Activated B cell treated with CpG ODN at 0.5 μM for 24 hours (primary cell): ENCODE measurements around the gene KDM3B. TPM values are rescaled to one million over a fixed set of nuclear protein-coding genes. Genes with fewer than 3 reads are reported as not detected.
"Not testable (repeated sequence)": the region's sequence is repeated elsewhere in the genome, so short reads cannot be mapped to it uniquely, and the experiment has no call there.

Experiments
- ATAC-seq: fragments of 200-7000 bp; cut with Tn5 transposase; one replicate; pipeline ENCODE4 v1.10.0; 2021; ENCODE audit warnings: low read depth, mild to moderate bottlenecking, moderate library complexity
- CTCF ChIA-PET: fragments of 350-600 bp; sonication (Branson Sonifier 250); formaldehyde crosslinking; loops from one replicate; lab custom pipeline; 2021; ENCODE audit warnings: antibody characterized with exemption; lab: Charles Lee
- POLR2A ChIA-PET: fragments of 350-600 bp; sonication (Branson Sonifier 250); formaldehyde crosslinking; loops from one replicate; lab custom pipeline; 2021; ENCODE audit warnings: antibody characterized with exemption; lab: Charles Lee
- DNase-seq: peaks from one replicate; pipeline ENCODE4 v3.0.0; 2022
- H3K27ac Mint-ChIP-seq: one replicate; pipeline ENCODE4 v1.8.0; 2020; ENCODE audit warnings: mixed read lengths
- H3K27me3 Mint-ChIP-seq: one replicate; pipeline ENCODE4 v1.8.0; 2021; ENCODE audit warnings: mixed read lengths
- H3K36me3 Mint-ChIP-seq: one replicate; pipeline ENCODE4 v1.8.0; 2021; ENCODE audit warnings: low read depth, mixed read lengths
- H3K4me1 Mint-ChIP-seq: one replicate; pipeline ENCODE4 v1.8.0; 2021; ENCODE audit warnings: mixed read lengths
- H3K4me3 Mint-ChIP-seq: one replicate; pipeline ENCODE4 v1.8.0; 2020; ENCODE audit warnings: mild to moderate bottlenecking, mixed read lengths
- H3K9me3 Mint-ChIP-seq: one replicate; pipeline ENCODE4 v1.8.0; 2020; ENCODE audit warnings: mixed read lengths
- intact Hi-C: fragments of 100-400 bp; cut with micrococcal nuclease; formaldehyde crosslinking; loops from one replicate; pipeline ENCODE4 v1.15.1; 2024
- total RNA-seq: library from RNA; stranded (reverse); gene quantifications from 2 replicates; pipeline ENCODE4 v1.2.3, GENCODE V29; 2022
- TF ChIP-seq, protein P1 (sequence below): fragments of 200-600 bp; IDR thresholded peaks from one replicate; pipeline ENCODE4 v1.8.0; 2022; ENCODE audit warnings: antibody characterized with exemption, mild to moderate bottlenecking

KDM3B gene
- total RNA-seq, 1 donor from 2014 or later: 94.0 TPM

DNA sequence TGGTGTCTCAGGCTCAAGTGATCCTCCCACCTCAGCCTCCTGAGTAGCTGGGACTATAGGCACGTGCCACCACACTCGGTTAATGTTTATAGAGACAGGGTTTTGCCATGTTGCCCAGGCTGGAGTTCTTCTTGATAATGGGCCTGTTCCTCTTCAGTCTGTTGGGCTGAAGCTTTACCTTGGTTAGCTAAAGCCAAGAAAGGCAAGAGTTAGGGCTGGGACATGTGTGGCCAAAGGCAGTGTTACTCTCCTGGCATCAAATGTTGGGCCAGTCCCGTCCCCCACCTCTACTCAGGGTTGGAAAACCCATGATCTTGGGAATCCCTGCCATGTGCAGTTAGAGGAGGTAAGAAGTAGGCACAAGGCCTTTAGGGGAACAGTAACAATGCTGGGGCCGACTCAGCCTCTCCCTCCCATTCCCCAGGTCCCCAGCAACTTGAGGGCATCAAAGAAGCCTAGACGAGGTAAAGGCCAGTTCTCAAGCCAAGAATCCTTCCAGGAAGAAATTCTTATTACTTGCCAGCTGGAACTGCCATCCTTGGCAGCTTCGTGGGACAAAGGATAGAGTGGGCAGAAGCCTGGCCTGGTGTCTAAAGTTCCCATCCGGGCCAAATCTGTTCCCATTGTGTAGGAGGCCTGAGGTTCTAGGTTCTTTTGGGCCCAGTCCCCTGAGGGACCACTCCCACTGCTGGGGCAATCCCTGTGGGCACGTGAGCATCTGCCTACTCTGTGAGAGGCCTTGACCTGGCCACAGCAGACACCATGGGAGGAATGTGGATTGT, 117.2 kb downstream of the KDM3B start:
- intact Hi-C loops: loop anchor here (5.0 to 10.0 kb wide), 3 partner anchors 805 to 1833 kb away; partner anchors contain the start of genes PFDN1 and SPATA24
- ATAC-seq: no peak
- DNase-seq: no peak
- no peak overlapping the region for H3K27ac Mint-ChIP-seq
- H3K36me3 Mint-ChIP-seq: peaks cover 13% of the 10 kb centered on the region
- ChIA-PET POLR2A (no interaction called here), CTCF (no interaction called here)
- TF ChIP-seq, protein P1, sequence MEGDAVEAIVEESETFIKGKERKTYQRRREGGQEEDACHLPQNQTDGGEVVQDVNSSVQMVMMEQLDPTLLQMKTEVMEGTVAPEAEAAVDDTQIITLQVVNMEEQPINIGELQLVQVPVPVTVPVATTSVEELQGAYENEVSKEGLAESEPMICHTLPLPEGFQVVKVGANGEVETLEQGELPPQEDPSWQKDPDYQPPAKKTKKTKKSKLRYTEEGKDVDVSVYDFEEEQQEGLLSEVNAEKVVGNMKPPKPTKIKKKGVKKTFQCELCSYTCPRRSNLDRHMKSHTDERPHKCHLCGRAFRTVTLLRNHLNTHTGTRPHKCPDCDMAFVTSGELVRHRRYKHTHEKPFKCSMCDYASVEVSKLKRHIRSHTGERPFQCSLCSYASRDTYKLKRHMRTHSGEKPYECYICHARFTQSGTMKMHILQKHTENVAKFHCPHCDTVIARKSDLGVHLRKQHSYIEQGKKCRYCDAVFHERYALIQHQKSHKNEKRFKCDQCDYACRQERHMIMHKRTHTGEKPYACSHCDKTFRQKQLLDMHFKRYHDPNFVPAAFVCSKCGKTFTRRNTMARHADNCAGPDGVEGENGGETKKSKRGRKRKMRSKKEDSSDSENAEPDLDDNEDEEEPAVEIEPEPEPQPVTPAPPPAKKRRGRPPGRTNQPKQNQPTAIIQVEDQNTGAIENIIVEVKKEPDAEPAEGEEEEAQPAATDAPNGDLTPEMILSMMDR: no peak
- peaks cover 24% of the 10 kb centered on the region for H3K4me1 Mint-ChIP-seq
- no peak overlapping the region for H3K4me3 Mint-ChIP-seq
- H3K27me3 Mint-ChIP-seq: no peaks in the 10 kb centered on the region
- no peaks in the 10 kb centered on the region for H3K9me3 Mint-ChIP-seq

DNA sequence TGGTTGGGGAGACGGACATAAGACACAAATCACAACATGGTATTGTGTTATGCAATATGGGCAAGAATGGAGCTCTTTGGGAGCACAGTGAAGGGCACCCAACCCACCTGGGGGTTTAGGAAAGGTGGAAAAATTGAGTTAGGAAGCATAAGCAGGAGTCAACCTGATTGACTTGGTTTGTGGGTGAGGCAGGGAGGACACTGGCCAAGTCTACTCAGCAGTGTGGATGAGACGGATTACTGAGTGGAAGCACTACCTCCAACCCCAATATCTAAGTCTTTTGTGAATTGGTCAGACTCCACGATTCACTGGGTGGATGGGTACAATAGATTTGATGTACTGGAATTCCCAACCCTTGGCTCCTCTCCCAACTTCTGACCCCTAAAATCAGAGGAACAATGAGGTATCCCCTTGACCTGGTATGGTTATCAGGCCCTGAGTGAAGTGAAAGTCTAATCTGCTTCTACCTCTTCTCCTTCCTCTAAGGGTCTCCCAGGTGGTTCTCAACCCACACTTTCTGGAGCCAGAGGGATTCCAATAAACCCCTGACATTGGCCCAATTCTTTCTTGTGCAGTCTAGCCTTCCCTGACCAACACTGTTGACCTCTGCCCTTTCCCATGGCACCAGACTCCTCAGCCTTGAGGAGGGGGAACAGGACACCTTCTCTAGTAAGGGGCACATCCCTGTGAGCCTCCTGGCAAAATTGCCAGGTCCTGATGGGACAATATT, 118.0 kb downstream of the KDM3B start:
- ATAC-seq: no peak
- Mint-ChIP-seq H3K9me3 (no peaks in the 10 kb centered on the region), H3K27ac (no peak overlapping the region), H3K4me1 (peaks cover 22% of the 10 kb centered on the region), H3K36me3 (peaks cover 13% of the 10 kb centered on the region), H3K27me3 (peaks cover 4% of the 10 kb centered on the region), H3K4me3 (no peak overlapping the region)
- intact Hi-C loops: no loop called here
- CTCF ChIA-PET: no interaction called here
- POLR2A ChIA-PET: no interaction called here
- TF ChIP-seq, protein P1: no peak
- DNase-seq: no peak

GRCh38 chr5:138471052-138471361, 118.5 kb downstream of the KDM3B start:
- peaks cover 13% of the 10 kb centered on the region for H3K36me3 Mint-ChIP-seq
- ChIA-PET CTCF (no interaction called here), POLR2A (no interaction called here)
- H3K27ac Mint-ChIP-seq: no peak overlapping the region
- TF ChIP-seq, protein P1: no peak
- DNase-seq (no peak), ATAC-seq (no peak)
- intact Hi-C loops: no loop called here
- no peaks in the 10 kb centered on the region for H3K9me3 Mint-ChIP-seq
- peaks cover 22% of the 10 kb centered on the region for H3K4me1 Mint-ChIP-seq
- H3K27me3 Mint-ChIP-seq: peaks cover 4% of the 10 kb centered on the region
- H3K4me3 Mint-ChIP-seq: no peak overlapping the region

GRCh38 chr5:138472353-138472752, 119.9 kb downstream of the KDM3B start:
- ChIA-PET CTCF (no interaction called here), POLR2A (no interaction called here)
- intact Hi-C loops: no loop called here
- Mint-ChIP-seq H3K27ac (no peak overlapping the region), H3K4me1 (peaks cover 12% of the 10 kb centered on the region), H3K36me3 (peaks cover 6% of the 10 kb centered on the region), H3K4me3 (no peak overlapping the region), H3K9me3 (no peaks in the 10 kb centered on the region), H3K27me3 (peaks cover 14% of the 10 kb centered on the region)
- DNase-seq: no peak
- no peak for ATAC-seq
- TF ChIP-seq, protein P1: no peak

GRCh38 chr5:138473151-138473550, 120.7 kb downstream of the KDM3B start:
- POLR2A ChIA-PET, H3K4me3 Mint-ChIP-seq, H3K4me1 Mint-ChIP-seq, ATAC-seq, DNase-seq, H3K36me3 Mint-ChIP-seq, H3K9me3 Mint-ChIP-seq, H3K27ac Mint-ChIP-seq, intact Hi-C loops: not testable (repeated sequence)
- CTCF ChIA-PET: interaction anchor here (1.5 kb wide), 1 partner anchor 16 kb away, joined by 3 read pairs; no protein-coding TSS in a partner anchor
- H3K27me3 Mint-ChIP-seq: peaks cover 14% of the 10 kb centered on the region
